Measurements from ENCODE around the gene ESPL1. TPM values are rescaled to one million over a fixed set of nuclear protein-coding genes. Genes with fewer than 3 reads are reported as not detected.

The ESPL1 gene
- total RNA-seq, 1 donor from 2014 or later, result 0.35 TPM

DNA sequence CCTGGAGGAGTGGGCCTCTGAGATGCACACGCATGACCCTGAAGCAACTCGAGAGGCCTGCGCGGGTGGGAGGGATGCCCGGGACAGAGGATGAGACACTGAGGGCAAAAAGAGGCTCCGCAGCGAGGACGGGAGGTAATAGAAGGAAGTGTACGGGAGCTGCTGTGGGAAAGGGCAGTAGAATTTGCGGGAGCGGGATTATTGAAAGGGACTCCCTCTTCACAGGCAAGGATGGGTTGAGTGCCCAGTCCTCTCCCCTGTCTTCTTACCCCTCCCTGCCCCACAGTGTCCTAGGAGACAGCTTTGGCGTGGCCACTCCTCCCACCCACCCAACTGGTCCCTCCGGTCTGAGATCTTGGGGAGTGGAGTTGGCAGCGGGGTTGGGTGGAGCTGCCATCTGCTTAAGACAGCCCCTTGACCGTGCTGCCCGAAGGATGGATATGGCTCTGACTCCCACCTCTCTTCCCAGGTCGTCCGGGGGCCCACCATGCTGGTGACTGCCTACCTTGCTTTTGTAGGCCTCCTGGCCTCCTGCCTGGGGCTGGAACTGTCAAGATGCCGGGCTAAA is 15.7 kb upstream of the ESPL1 start:
- H3K4me1 ChIP-seq, result peaks cover 20% of the 10 kb centered on the region
- H3K4me3 ChIP-seq, result peak overlapping the region; percentile 87
- H3K36me3 ChIP-seq, result no peaks in the 10 kb centered on the region
- ATAC-seq (peak; percentile 28), DNase-seq (peak; percentile 73)
- no peaks in the 10 kb centered on the region for H3K27me3 ChIP-seq
- TF ChIP-seq, protein P1, sequence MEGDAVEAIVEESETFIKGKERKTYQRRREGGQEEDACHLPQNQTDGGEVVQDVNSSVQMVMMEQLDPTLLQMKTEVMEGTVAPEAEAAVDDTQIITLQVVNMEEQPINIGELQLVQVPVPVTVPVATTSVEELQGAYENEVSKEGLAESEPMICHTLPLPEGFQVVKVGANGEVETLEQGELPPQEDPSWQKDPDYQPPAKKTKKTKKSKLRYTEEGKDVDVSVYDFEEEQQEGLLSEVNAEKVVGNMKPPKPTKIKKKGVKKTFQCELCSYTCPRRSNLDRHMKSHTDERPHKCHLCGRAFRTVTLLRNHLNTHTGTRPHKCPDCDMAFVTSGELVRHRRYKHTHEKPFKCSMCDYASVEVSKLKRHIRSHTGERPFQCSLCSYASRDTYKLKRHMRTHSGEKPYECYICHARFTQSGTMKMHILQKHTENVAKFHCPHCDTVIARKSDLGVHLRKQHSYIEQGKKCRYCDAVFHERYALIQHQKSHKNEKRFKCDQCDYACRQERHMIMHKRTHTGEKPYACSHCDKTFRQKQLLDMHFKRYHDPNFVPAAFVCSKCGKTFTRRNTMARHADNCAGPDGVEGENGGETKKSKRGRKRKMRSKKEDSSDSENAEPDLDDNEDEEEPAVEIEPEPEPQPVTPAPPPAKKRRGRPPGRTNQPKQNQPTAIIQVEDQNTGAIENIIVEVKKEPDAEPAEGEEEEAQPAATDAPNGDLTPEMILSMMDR (IDR thresholded peaks at IDR 0.05), result no peak
- H3K27ac ChIP-seq, result peak overlapping the region; percentile 92
- intact Hi-C loops (cut with DNase I), result no loop called here
- no peaks in the 10 kb centered on the region for H3K9me3 ChIP-seq

DNA sequence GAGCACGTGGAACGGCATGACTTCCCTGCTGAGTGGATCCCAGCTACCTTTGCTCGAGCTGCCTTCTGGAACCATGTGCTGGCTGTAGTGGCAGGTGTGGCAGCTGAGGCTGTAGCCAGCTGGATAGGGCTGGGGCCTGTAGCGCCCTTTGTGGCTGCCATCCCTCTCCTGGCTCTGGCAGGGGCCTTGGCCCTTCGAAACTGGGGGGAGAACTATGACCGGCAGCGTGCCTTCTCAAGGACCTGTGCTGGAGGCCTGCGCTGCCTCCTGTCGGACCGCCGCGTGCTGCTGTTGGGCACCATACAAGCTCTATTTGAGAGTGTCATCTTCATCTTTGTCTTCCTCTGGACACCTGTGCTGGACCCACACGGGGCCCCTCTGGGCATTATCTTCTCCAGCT is 14.8 kb upstream of the ESPL1 start:
- H3K27ac ChIP-seq, result no peak overlapping the region
- TF ChIP-seq, protein P1 (IDR thresholded peaks at IDR 0.05), result no peak
- DNase-seq, result peak; percentile 65
- no peak for ATAC-seq
- H3K27me3 ChIP-seq, result no peaks in the 10 kb centered on the region
- no peaks in the 10 kb centered on the region for H3K36me3 ChIP-seq
- peak overlapping the region; percentile 87 for H3K4me3 ChIP-seq
- no peaks in the 10 kb centered on the region for H3K9me3 ChIP-seq
- peaks cover 20% of the 10 kb centered on the region for H3K4me1 ChIP-seq
- intact Hi-C loops (cut with DNase I), result no loop called here

DNA sequence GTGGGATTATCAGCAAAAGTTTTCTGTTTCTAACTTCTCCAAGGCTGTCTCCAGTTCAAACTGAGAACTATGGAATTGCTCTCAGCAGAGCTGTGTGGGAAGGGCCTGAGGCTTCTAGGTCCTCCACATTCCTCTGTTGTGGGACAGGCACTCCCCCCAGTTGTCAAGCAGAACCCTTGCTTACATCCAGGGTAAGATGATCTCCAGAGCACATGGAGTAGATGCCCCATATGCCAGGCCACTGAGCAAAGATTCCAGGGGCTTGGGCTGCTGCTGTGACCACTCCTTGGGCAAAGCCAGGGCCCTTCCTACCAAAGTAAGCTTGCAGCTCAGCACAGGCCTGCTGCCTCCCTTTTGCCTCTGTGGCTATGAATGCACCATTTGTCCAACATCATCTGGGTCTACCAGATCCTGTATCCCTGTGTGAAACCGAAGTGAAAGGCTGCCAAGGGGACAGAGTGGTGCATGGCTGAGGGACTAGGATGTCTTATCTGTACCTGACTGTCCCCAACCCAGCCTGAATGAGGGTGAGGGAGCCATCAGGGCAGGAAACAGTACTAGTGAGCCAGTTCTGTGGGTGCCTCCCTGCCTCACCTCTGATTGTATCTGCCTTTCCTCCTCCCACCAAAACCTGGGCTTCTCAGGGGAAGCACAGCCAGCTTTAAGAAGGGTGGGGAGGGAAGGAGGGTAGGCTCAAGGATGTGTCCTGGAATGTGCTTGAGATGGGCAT is 13.1 kb upstream of the ESPL1 start:
- no peaks in the 10 kb centered on the region for H3K9me3 ChIP-seq
- TF ChIP-seq, protein P1 (IDR thresholded peaks at IDR 0.05), result no peak
- H3K36me3 ChIP-seq, result no peaks in the 10 kb centered on the region
- H3K4me3 ChIP-seq, result no peak overlapping the region
- intact Hi-C loops (cut with DNase I), result no loop called here
- H3K27me3 ChIP-seq, result no peaks in the 10 kb centered on the region
- peaks cover 27% of the 10 kb centered on the region for H3K4me1 ChIP-seq
- DNase-seq, result no peak
- no peak overlapping the region for H3K27ac ChIP-seq
- ATAC-seq, result no peak

DNA sequence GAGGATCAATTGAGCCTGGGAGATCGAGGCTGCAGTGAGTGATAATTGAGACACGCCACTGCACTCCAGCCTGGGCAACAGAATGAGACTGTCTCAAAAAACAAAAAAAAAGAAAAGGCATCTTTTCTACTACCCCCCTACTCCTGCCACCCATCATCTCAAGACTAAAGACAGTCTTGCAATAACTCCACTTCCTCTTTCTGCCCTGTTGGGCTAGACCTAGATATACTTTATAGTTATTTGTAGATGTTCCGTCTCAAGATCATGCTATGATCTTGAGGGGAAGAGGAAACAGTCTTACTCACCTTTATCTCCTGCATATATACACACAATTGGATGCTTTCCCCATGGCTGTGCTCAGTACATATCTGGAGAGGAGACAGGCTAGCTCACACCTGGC is 12.1 kb upstream of the ESPL1 start:
- intact Hi-C loops (cut with DNase I), result no loop called here
- Histone ChIP-seq H3K27me3 (no peaks in the 10 kb centered on the region), H3K27ac (no peak overlapping the region), H3K9me3 (no peaks in the 10 kb centered on the region), H3K4me3 (no peak overlapping the region), H3K36me3 (no peaks in the 10 kb centered on the region), H3K4me1 (peaks cover 21% of the 10 kb centered on the region)
- ATAC-seq (no peak), DNase-seq (no peak)
- TF ChIP-seq, protein P1 (IDR thresholded peaks at IDR 0.05), result no peak

DNA sequence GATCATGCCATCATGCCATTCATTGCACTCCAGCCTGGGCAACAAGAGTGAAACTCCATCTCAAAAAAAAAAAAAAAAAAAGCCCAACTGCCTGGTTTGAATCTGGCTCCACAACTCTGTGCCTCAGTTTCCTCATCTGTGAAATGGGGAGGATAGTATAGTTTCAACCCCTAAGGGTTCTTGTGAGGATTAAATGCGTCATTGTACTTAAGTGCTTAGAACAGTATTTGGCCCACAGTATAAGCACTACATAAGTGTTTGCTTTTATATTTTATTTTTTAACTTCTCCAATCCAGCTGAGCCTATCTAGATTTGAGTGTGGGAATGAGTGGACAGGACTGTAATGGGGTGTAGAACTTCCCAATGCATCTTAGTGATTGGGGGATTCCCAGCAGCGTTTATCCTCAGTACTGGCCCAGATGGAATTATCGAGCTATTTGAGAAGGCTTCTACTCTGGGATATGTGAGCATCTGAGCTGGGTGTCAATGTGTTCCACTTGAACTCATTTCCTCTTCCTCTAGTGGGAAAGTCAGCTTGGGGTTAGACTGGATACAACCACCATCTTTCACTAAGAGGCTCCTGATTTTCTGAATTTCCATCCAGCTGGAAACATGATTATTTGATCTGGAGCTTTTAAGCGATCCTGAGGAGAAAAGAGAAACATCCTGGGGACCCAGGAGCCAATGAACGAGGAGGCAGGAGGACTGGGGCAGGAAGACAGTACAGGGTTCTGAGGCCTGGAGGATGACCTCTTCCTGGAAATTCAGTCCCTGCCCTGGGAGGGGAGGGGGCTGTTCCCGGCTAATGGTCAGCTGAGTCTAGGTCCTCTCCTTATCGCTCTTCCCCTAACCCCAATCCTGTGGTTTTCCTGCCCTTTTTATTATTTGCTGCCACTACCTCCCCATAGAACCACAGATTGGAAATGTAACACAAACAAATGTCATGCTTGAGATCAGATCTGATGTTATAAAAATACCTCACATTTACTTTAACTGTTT is 9.3 kb upstream of the ESPL1 start:
- Histone ChIP-seq H3K4me1 (peaks cover 7% of the 10 kb centered on the region), H3K4me3 (no peak overlapping the region), H3K27me3 (no peaks in the 10 kb centered on the region), H3K27ac (no peak overlapping the region), H3K36me3 (no peaks in the 10 kb centered on the region), H3K9me3 (no peaks in the 10 kb centered on the region)
- no peak for DNase-seq
- ATAC-seq, result peak; percentile 68
- TF ChIP-seq, protein P1 (IDR thresholded peaks at IDR 0.05), result no peak
- intact Hi-C loops (cut with DNase I), result no loop called here

All from upper lobe of right lung (tissue), 1 donor.